Measurements from ENCODE around the gene DLK2. TPM values are rescaled to one million over a fixed set of nuclear protein-coding genes. Genes with fewer than 3 reads are reported as not detected.

DLK2 gene, protein sequence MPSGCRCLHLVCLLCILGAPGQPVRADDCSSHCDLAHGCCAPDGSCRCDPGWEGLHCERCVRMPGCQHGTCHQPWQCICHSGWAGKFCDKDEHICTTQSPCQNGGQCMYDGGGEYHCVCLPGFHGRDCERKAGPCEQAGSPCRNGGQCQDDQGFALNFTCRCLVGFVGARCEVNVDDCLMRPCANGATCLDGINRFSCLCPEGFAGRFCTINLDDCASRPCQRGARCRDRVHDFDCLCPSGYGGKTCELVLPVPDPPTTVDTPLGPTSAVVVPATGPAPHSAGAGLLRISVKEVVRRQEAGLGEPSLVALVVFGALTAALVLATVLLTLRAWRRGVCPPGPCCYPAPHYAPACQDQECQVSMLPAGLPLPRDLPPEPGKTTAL
- total RNA-seq (2022) (0.59 and 0.86 TPM in 2 replicates), Bru-seq, nascent RNA (percentile 9 among the genes with signal in this experiment), BruChase-seq, experiment 1, labeled RNA remaining after a 6-hour chase (percentile 9 among the genes with signal in this experiment), BruChase-seq, experiment 2, labeled RNA remaining after a 2-hour chase (percentile 10 among the genes with signal in this experiment)
- long read RNA-seq: 0 reads

DNA sequence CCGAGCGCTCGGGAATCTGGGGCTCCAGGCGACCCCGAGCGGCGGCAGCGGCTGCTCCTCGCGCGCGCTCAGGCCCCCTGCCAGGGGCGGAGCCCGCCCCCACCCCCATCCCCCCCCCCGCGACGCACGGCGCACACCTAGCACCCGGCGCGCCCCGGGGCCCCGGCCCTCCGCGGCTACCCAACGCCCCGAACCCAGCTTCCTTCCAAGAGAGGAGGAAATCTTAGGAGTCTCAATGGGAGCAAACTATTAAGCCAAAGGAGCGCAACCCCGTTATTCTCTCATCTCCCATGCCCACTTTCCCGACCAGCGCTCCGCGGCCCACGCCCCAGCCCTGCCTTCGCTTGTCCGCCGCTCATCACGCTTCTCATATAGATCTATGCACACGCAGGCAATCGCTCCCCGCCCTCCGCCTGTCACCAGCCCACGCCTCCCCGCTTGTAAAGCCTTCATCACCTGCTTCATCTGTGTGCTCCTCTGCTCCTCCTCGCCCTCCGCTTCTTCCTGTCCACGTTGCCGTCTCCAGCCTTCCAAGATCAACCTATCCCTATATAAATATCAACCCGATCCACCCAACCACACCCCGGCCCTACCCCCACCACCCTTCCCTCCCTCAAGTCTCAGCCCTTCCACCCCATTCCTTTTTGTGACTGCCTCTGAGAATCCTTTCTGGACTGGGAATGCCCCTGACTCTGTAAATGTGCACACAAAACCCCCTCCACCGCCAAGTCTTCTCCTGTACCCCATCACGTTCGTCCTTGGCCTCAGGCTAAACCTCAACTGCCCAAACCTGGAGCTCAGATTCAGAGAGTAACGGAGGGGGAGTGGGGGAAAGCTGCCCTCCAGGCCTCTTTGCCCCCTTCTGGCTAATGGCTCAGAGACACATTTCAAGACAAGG, at the start of gene DLK2:
TSS of gene DLK2 (minus strand) at position 18 of the 898 bp plus-strand sequence. CDS start 723 bp downstream, outside the sequence.
- Mint-ChIP-seq H3K27me3 (ENCODE audit: unreplicated experiment) (peaks cover 46% of the 10 kb centered on the region), H3K4me1 (ENCODE audit: low read depth, unreplicated experiment) (peaks cover 17% of the 10 kb centered on the region), H3K9me3 (ENCODE audit: low read depth, unreplicated experiment) (no peaks in the 10 kb centered on the region), H3K4me3 (ENCODE audit: low read depth, unreplicated experiment) (peak within 1 kb of the TSS; percentile 70), H3K27ac (ENCODE audit: unreplicated experiment) (peak within 1 kb of the TSS; percentile 75), H3K36me3 (ENCODE audit: insufficient read depth, unreplicated experiment) (peaks cover 44% of the 10 kb centered on the region)
- CTCF ChIA-PET: interaction anchor here (0.7 to 2.7 kb wide), 5 partner anchors 19 to 304 kb away, joined by 3 to 12 read pairs (median 5); partner anchors contain the start of gene ABCC10
- TSS peak; percentile 46 for BruUV-seq (replicated peaks)
- intact Hi-C loops (cut with micrococcal nuclease; ENCODE audit: unreplicated experiment): loop anchor here (2.0 kb wide), 1 partner anchor 69 kb away; no protein-coding TSS in a partner anchor
- TF ChIP-seq, protein P1, sequence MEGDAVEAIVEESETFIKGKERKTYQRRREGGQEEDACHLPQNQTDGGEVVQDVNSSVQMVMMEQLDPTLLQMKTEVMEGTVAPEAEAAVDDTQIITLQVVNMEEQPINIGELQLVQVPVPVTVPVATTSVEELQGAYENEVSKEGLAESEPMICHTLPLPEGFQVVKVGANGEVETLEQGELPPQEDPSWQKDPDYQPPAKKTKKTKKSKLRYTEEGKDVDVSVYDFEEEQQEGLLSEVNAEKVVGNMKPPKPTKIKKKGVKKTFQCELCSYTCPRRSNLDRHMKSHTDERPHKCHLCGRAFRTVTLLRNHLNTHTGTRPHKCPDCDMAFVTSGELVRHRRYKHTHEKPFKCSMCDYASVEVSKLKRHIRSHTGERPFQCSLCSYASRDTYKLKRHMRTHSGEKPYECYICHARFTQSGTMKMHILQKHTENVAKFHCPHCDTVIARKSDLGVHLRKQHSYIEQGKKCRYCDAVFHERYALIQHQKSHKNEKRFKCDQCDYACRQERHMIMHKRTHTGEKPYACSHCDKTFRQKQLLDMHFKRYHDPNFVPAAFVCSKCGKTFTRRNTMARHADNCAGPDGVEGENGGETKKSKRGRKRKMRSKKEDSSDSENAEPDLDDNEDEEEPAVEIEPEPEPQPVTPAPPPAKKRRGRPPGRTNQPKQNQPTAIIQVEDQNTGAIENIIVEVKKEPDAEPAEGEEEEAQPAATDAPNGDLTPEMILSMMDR (IDR thresholded peaks at IDR 0.05; ENCODE audit: unreplicated experiment): no peak
- peak; percentile 42 for DNase-seq

DNA sequence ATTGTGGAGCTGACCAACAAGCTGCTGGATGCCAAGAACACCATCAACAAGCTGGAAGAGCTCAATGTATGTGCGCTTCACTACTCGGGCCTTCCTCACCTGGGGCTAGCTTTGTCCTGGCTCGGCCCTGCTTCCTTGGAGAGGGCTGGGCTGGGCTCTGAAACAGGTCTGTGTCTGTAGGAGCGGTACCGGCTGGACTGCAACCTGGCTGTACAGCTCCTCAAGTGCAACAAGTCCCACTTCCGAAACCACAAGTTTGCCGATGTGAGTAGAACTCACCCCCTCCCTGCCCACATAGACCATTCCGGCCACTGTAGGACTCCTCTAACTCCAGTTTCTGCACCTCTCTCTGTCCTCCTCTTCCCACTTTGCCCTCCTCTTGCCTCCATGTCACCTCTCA, 48.1 kb upstream of the DLK2 start:
- TF ChIP-seq, protein P1 (IDR thresholded peaks at IDR 0.05; ENCODE audit: unreplicated experiment): no peak
- no TSS peak for BruUV-seq (replicated peaks)
- Mint-ChIP-seq H3K4me3 (ENCODE audit: low read depth, unreplicated experiment) (no peak overlapping the region), H3K4me1 (ENCODE audit: low read depth, unreplicated experiment) (peaks cover 7% of the 10 kb centered on the region), H3K36me3 (ENCODE audit: insufficient read depth, unreplicated experiment) (peaks cover 63% of the 10 kb centered on the region), H3K27ac (ENCODE audit: unreplicated experiment) (no peak overlapping the region), H3K9me3 (ENCODE audit: low read depth, unreplicated experiment) (no peaks in the 10 kb centered on the region), H3K27me3 (ENCODE audit: unreplicated experiment) (peaks cover 13% of the 10 kb centered on the region)
- CTCF ChIA-PET: interaction anchor here (1.1 kb wide), 1 partner anchor 134 kb away, joined by 5 read pairs; the partner anchor contains the start of gene ZNF318
- no peak for DNase-seq
- intact Hi-C loops (cut with micrococcal nuclease; ENCODE audit: unreplicated experiment): no loop called here

DNA sequence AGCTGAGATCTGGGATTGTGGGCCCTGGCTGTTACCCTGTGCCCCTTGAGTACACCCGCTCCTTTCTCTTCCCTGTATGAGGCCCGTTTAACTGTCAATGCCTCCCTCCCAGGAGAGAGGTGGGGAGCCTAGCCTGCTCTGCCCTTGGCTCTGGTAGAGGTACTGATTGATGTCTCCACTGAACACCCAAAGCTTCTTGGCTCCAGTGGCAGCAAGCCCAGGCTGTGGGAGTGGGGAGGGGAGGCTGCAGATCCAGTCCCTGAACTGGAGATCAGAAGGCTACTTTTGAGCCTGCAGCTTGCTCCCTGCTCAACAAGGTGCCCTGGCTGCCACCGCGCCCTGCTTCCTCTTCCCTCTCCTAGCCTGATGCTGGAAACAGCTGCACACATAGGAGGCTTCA, 47.3 kb upstream of the DLK2 start:
- Mint-ChIP-seq H3K27ac (ENCODE audit: unreplicated experiment) (no peak overlapping the region), H3K9me3 (ENCODE audit: low read depth, unreplicated experiment) (no peaks in the 10 kb centered on the region), H3K36me3 (ENCODE audit: insufficient read depth, unreplicated experiment) (peaks cover 64% of the 10 kb centered on the region), H3K27me3 (ENCODE audit: unreplicated experiment) (peaks cover 5% of the 10 kb centered on the region), H3K4me1 (ENCODE audit: low read depth, unreplicated experiment) (peaks cover 7% of the 10 kb centered on the region), H3K4me3 (ENCODE audit: low read depth, unreplicated experiment) (no peak overlapping the region)
- TF ChIP-seq, protein P1 (IDR thresholded peaks at IDR 0.05; ENCODE audit: unreplicated experiment): no peak
- no TSS peak for BruUV-seq (replicated peaks)
- DNase-seq: no peak
- intact Hi-C loops (cut with micrococcal nuclease; ENCODE audit: unreplicated experiment): no loop called here
- CTCF ChIA-PET: no interaction called here

DNA sequence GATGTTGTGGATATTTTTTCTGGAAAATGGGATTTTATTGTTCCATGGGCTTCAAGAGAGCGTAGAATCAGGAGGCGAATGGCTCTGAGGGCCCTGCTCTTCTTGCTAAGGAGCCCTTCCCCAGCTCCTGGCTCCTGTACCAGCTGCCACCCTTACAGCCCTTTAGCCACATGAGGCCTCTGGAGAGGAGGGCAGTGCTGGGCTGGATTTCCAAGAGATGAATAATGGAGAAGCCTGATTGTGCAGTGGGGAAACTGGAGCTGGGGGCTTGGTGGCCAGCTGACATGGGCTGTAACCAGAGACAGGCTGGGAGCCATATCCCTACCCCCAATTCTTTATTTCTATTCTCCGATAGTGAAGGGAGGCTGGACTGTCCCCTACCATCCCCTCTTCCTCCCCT, 45.6 kb upstream of the DLK2 start:
- intact Hi-C loops (cut with micrococcal nuclease; ENCODE audit: unreplicated experiment): no loop called here
- no peak for DNase-seq
- Mint-ChIP-seq H3K4me3 (ENCODE audit: low read depth, unreplicated experiment) (no peak overlapping the region), H3K27me3 (ENCODE audit: unreplicated experiment) (no peaks in the 10 kb centered on the region), H3K36me3 (ENCODE audit: insufficient read depth, unreplicated experiment) (peaks cover 59% of the 10 kb centered on the region), H3K9me3 (ENCODE audit: low read depth, unreplicated experiment) (no peaks in the 10 kb centered on the region), H3K4me1 (ENCODE audit: low read depth, unreplicated experiment) (peaks cover 14% of the 10 kb centered on the region), H3K27ac (ENCODE audit: unreplicated experiment) (no peak overlapping the region)
- CTCF ChIA-PET: interaction anchor here (0.7 kb wide), 1 partner anchor 469 kb away, joined by 3 read pairs; no protein-coding TSS in a partner anchor
- TF ChIP-seq, protein P1 (IDR thresholded peaks at IDR 0.05; ENCODE audit: unreplicated experiment): no peak
- no TSS peak for BruUV-seq (replicated peaks)
